Mesenchymal stem cell (in vitro differentiated cells and primary cell): ENCODE data around the gene RAB11FIP5.

ENCODE experiments used
- DNase-seq: peaks from one replicate; pipeline ENCODE4 v3.0.0-alpha.2; 2013
- H2AFZ ChIP-seq: one replicate; pipeline ENCODE4 v1.6.1; 2013; ENCODE audit warnings: low read depth, mild to moderate bottlenecking, control low read depth, inconsistent platforms, low read length, moderate library complexity
- H2AK5ac ChIP-seq: 2 replicates; pipeline ENCODE4 v1.6.1; 2013; ENCODE audit warnings: low read length, moderate library complexity, mild to moderate bottlenecking, inconsistent platforms; ENCODE audit not compliant: severe bottlenecking
- H2BK120ac ChIP-seq: one replicate; pipeline ENCODE4 v1.6.1; 2013; ENCODE audit warnings: low read depth, mild to moderate bottlenecking, inconsistent platforms, low read length, moderate library complexity
- H2BK12ac ChIP-seq, 2 experiments: one replicate each; pipeline ENCODE4 v1.6.1; 2013; ENCODE audit warnings: inconsistent platforms in 2 of 2, low read length in 2 of 2, mild to moderate bottlenecking in 2 of 2, moderate library complexity in 2 of 2, control low read depth in 1 of 2
- H2BK15ac ChIP-seq: one replicate; pipeline ENCODE4 v1.6.1; 2013; ENCODE audit warnings: mild to moderate bottlenecking, low read depth, inconsistent platforms; ENCODE audit not compliant: poor library complexity, severe bottlenecking
- H2BK5ac ChIP-seq: 2 replicates; pipeline ENCODE4 v1.6.1; 2013; ENCODE audit warnings: low read depth, mild to moderate bottlenecking, low read length, control low read depth, inconsistent platforms; ENCODE audit not compliant: poor library complexity, severe bottlenecking
- H3K14ac ChIP-seq, 2 experiments: one replicate each; pipeline ENCODE4 v1.6.1; 2013; ENCODE audit warnings: inconsistent platforms in 2 of 2, low read length in 2 of 2, control low read depth in 1 of 2, mild to moderate bottlenecking in 1 of 2, moderate library complexity in 1 of 2
- H3K18ac ChIP-seq, 2 experiments: one replicate each; pipeline ENCODE4 v1.6.1; 2013; ENCODE audit warnings: inconsistent platforms in 2 of 2, low read length in 2 of 2, control low read depth in 1 of 2, low read depth in 1 of 2, mild to moderate bottlenecking in 1 of 2
- H3K23ac ChIP-seq, 2 experiments: one replicate each; pipeline ENCODE4 v1.6.1; 2013; ENCODE audit warnings: inconsistent platforms in 2 of 2, low read length in 2 of 2, mild to moderate bottlenecking in 2 of 2, moderate library complexity in 2 of 2, control low read depth in 1 of 2
- H3K27ac ChIP-seq: 2 replicates; pipeline ENCODE4 v1.5.1; 2013; ENCODE audit warnings: mild to moderate bottlenecking, moderate library complexity, low read length, control low read depth, inconsistent platforms; ENCODE audit not compliant: poor library complexity, severe bottlenecking
- H3K27me3 ChIP-seq, 2 experiments: 2 replicates each; pipeline versions ENCODE4 v1.6.1 to v1.7.0; 2013; ENCODE audit warnings: low read length in 2 of 2, mild to moderate bottlenecking in 2 of 2, moderate library complexity in 2 of 2, control low read depth in 1 of 2, inconsistent platforms in 1 of 2; ENCODE audit not compliant: control insufficient read depth in 1 of 2, insufficient read depth in 1 of 2
- H3K36me3 ChIP-seq, 2 experiments: 2 replicates each; pipeline versions ENCODE4 v1.6.1 to v1.7.0; 2013; ENCODE audit warnings: low read length in 2 of 2, control low read depth in 1 of 2, inconsistent platforms in 1 of 2, low read depth in 1 of 2, mild to moderate bottlenecking in 1 of 2; ENCODE audit not compliant: insufficient read depth in 2 of 2, control insufficient read depth in 1 of 2
- H3K4ac ChIP-seq, 2 experiments: one replicate each; pipeline ENCODE4 v1.6.1; 2013; ENCODE audit warnings: inconsistent platforms in 2 of 2, low read length in 2 of 2, mild to moderate bottlenecking in 2 of 2, moderate library complexity in 2 of 2, control low read depth in 1 of 2, low read depth in 1 of 2
- H3K4me1 ChIP-seq: 2 replicates; pipeline ENCODE4 v1.6.1; 2013; ENCODE audit warnings: low read depth, low read length, control low read depth; ENCODE audit not compliant: control insufficient read depth, insufficient read depth
- H3K4me2 ChIP-seq: 2 replicates; pipeline ENCODE4 v1.6.1; 2013; ENCODE audit warnings: low read length, mild to moderate bottlenecking, inconsistent platforms; ENCODE audit not compliant: poor library complexity, severe bottlenecking
- H3K4me3 ChIP-seq, 2 experiments: 2 replicates each; pipeline versions ENCODE4 v1.5.1 to v1.7.0; 2013; ENCODE audit warnings: low read length in 2 of 2, mild to moderate bottlenecking in 2 of 2, control low read depth in 1 of 2, low read depth in 1 of 2; ENCODE audit not compliant: insufficient read depth in 1 of 2
- H3K79me1 ChIP-seq: replicated peaks from 2 replicates; pipeline ENCODE4 v1.6.1; 2013; ENCODE audit warnings: mild to moderate bottlenecking, control low read depth, low read length, inconsistent platforms; ENCODE audit not compliant: poor library complexity, severe bottlenecking
- H3K9ac ChIP-seq: 2 replicates; pipeline ENCODE4 v1.7.0; 2013; ENCODE audit warnings: mild to moderate bottlenecking, low read length, moderate library complexity
- H3K9me3 ChIP-seq: 2 replicates; pipeline ENCODE4 v1.7.0; 2013; ENCODE audit warnings: mild to moderate bottlenecking, low read length; ENCODE audit not compliant: control insufficient read depth
- H4K8ac ChIP-seq: one replicate; pipeline ENCODE4 v1.6.1; 2013; ENCODE audit warnings: inconsistent platforms, mild to moderate bottlenecking, low read length, moderate library complexity
- H4K91ac ChIP-seq: one replicate; pipeline ENCODE4 v1.6.1; 2013; ENCODE audit warnings: mild to moderate bottlenecking, low read length, inconsistent platforms
- WGBS: methylation state at CpG from one replicate; pipeline ENCODE4 v1.1.7; 2013; ENCODE audit warnings: mixed read lengths; 5-methylcytosine and 5-hydroxymethylcytosine counted together

Gene RAB11FIP5

GRCh38 chr2:73117441-73117840 lies 4.7 kb upstream of the RAB11FIP5 start:
- Histone ChIP-seq H3K18ac (no peak overlapping the region), H3K9me3 (no peaks in the 10 kb centered on the region), H3K27ac (no peak overlapping the region), H3K4me2 (no peak overlapping the region), H3K36me3 (no peaks in the 10 kb centered on the region), H3K79me1 (no peaks in the 10 kb centered on the region), H3K9ac (peak overlapping the region; percentile 32), H3K14ac (no peak overlapping the region), H2BK15ac (no peak overlapping the region), H4K91ac (no peak overlapping the region), H2BK12ac (no peak overlapping the region), H3K4me3 (no peak overlapping the region), H3K27me3 (no peaks in the 10 kb centered on the region), H3K23ac (no peak overlapping the region), H2AK5ac (no peak overlapping the region), H2BK120ac (no peak overlapping the region), H2BK5ac (no peak overlapping the region), H3K4ac (no peak overlapping the region), H4K8ac (no peak overlapping the region), H3K4me1 (peaks cover 7% of the 10 kb centered on the region), H2AFZ (no peak overlapping the region)
- 75% methylated on average over 1 of the region's 1 CpG for WGBS
- DNase-seq: peak; percentile 46

- H3K79me1 ChIP-seq: no peaks in the 10 kb centered on the region
These were observed 3.6 kb upstream of the RAB11FIP5 start for GRCh38 chr2:73116182-73116960.

GRCh38 chr2:73114273-73114867 lies 1.6 kb upstream of the RAB11FIP5 start:
- Histone ChIP-seq H2BK120ac (no peak overlapping the region), H3K36me3 (no peaks in the 10 kb centered on the region), H3K18ac (no peak overlapping the region), H3K4me3 (peak overlapping the region in 1 of 2 experiments; percentile 83), H4K91ac (no peak overlapping the region), H3K79me1 (no peaks in the 10 kb centered on the region), H2BK15ac (no peak overlapping the region), H2AK5ac (peak overlapping the region; percentile 27), H2BK12ac (no peak overlapping the region), H3K4ac (no peak overlapping the region), H2AFZ (no peak overlapping the region), H3K4me2 (no peak overlapping the region), H3K23ac (no peak overlapping the region), H3K9ac (peak overlapping the region; percentile 98), H2BK5ac (no peak overlapping the region), H3K27me3 (no peaks in the 10 kb centered on the region), H3K27ac (peak overlapping the region; percentile 44), H4K8ac (no peak overlapping the region), H3K9me3 (no peaks in the 10 kb centered on the region), H3K4me1 (peaks cover 16% of the 10 kb centered on the region), H3K14ac (no peak overlapping the region)
- WGBS: 90% methylated on average over 4 of the region's 4 CpGs
- peak; percentile 41 for DNase-seq

More at GRCh38 chr2:73116182-73116960, 3.6 kb upstream of the RAB11FIP5 start:
- no peak overlapping the region for H3K4me2 ChIP-seq
- no peak overlapping the region for H3K18ac ChIP-seq
- no peak overlapping the region for H4K91ac ChIP-seq
- H3K27ac ChIP-seq: no peak overlapping the region
- no peaks in the 10 kb centered on the region for H3K36me3 ChIP-seq
- no peak overlapping the region for H2BK12ac ChIP-seq
- no peak overlapping the region for H4K8ac ChIP-seq
- H2BK120ac ChIP-seq: no peak overlapping the region
- H3K9me3 ChIP-seq: no peaks in the 10 kb centered on the region
- no peak overlapping the region for H3K4ac ChIP-seq
- H2AK5ac ChIP-seq: no peak overlapping the region
- H2BK15ac ChIP-seq: no peak overlapping the region
- H3K14ac ChIP-seq: no peak overlapping the region
- no peak overlapping the region for H2AFZ ChIP-seq
- H3K23ac ChIP-seq: peak overlapping the region in 1 of 2 experiments; percentile 59
- no peak overlapping the region for H2BK5ac ChIP-seq
- peaks cover 7% of the 10 kb centered on the region for H3K4me1 ChIP-seq
- no peak for DNase-seq
- H3K27me3 ChIP-seq: no peaks in the 10 kb centered on the region
- H3K4me3 ChIP-seq: no peak overlapping the region
- H3K9ac ChIP-seq: no peak overlapping the region
- WGBS: 65% methylated on average over 8 of the region's 8 CpGs
